ENCODE data around the gene CREG2. TPM values are rescaled to one million over a fixed set of nuclear protein-coding genes. Genes with fewer than 3 reads are reported as not detected.

The CREG2 gene
- total RNA-seq, 1 donor from 2014 or later: not detected

DNA sequence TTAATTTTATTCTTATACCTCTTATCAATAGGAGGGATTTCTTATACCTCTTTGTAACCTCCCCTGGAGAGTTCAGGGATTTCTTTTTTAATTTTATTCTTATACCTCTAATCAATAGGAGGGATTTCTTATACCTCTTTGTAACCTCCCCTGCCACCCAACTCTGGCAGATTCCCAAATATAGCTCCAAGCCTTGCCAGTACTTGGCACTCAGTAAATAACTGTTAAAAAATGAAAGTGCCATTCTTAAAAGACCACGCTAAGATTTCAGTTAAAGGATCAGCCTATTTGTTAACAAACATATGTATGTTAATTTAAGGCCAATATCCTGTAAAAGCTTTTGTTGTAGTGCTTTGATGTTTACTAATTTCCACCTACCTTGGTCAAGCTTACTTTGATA, 83.6 kb downstream of the CREG2 start:
- ChIA-PET CTCF (no interaction called here), POLR2A (interaction anchor here (0.7 kb wide), 1 partner anchor 192 kb away, joined by 5 read pairs; no protein-coding TSS in a partner anchor)
- Mint-ChIP-seq H3K36me3 (ENCODE audit: low read depth) (peaks cover 33% of the 10 kb centered on the region), H3K4me1 (peaks cover 62% of the 10 kb centered on the region), H3K9me3 (no peaks in the 10 kb centered on the region), H3K27ac (no peak overlapping the region), H3K27me3 (no peaks in the 10 kb centered on the region), H3K4me3 (no peak overlapping the region)
- TF ChIP-seq, protein P1, sequence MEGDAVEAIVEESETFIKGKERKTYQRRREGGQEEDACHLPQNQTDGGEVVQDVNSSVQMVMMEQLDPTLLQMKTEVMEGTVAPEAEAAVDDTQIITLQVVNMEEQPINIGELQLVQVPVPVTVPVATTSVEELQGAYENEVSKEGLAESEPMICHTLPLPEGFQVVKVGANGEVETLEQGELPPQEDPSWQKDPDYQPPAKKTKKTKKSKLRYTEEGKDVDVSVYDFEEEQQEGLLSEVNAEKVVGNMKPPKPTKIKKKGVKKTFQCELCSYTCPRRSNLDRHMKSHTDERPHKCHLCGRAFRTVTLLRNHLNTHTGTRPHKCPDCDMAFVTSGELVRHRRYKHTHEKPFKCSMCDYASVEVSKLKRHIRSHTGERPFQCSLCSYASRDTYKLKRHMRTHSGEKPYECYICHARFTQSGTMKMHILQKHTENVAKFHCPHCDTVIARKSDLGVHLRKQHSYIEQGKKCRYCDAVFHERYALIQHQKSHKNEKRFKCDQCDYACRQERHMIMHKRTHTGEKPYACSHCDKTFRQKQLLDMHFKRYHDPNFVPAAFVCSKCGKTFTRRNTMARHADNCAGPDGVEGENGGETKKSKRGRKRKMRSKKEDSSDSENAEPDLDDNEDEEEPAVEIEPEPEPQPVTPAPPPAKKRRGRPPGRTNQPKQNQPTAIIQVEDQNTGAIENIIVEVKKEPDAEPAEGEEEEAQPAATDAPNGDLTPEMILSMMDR (IDR thresholded peaks at IDR 0.05): no peak
- intact Hi-C loops (cut with micrococcal nuclease): loop anchor here (10.0 kb wide), 1 partner anchor 909 kb away; no protein-coding TSS in a partner anchor
- DNase-seq (no peak), ATAC-seq (ENCODE audit: low read depth) (no peak)

DNA sequence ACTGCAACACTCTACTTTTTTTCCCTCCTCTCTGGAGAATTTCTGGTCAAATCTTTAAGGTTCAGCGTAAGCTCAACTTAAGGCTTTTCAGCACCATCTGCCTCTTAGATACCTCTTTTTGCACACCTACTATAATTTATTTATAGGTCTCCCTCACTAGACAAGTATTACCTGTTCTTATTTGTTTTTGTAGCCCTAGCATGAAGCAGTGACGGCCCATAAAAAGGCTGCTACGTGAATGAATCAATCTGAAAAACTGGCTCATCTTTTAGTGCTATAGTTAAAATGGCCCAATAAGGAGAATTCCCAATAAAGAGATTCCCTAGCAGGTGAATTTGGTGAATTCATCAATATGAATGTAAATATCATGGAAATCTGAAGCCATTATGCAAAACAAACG, 85.3 kb downstream of the CREG2 start:
- Mint-ChIP-seq H3K4me1 (peaks cover 60% of the 10 kb centered on the region), H3K27me3 (no peaks in the 10 kb centered on the region), H3K9me3 (no peaks in the 10 kb centered on the region), H3K4me3 (no peak overlapping the region), H3K36me3 (ENCODE audit: low read depth) (peaks cover 35% of the 10 kb centered on the region), H3K27ac (no peak overlapping the region)
- ChIA-PET POLR2A (interaction anchor here (0.6 to 1.8 kb wide), 2 partner anchors 47 to 49 kb away, joined by 3 to 7 read pairs; partner anchors contain the start of gene CNOT11), CTCF (no interaction called here)
- intact Hi-C loops (cut with micrococcal nuclease): loop anchor here (10.0 kb wide), 1 partner anchor 907 kb away; no protein-coding TSS in a partner anchor
- TF ChIP-seq, protein P1 (IDR thresholded peaks at IDR 0.05): no peak
- ATAC-seq (ENCODE audit: low read depth) (no peak), DNase-seq (no peak)

DNA sequence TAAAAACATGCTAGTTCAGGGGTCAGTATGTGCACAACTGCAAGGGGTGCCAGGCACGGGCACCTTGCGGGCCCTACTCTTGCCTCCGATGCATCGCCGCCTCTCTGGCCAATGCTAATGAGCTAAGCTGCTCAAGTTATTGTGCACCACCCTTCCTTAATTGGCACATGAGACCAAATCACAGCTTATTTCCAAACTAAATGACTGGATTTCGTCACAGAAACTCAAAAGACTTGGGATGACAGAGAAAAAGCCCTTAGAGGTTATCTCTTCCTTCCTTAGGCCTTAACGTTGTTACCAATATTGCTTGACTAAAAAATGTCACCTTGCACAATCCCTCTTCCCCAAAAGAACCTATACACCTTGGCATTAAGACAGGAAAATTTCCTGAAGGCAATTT, 86.5 kb downstream of the CREG2 start:
- H3K4me3 Mint-ChIP-seq: no peak overlapping the region
- DNase-seq (no peak), ATAC-seq (ENCODE audit: low read depth) (no peak)
- H3K36me3 Mint-ChIP-seq (ENCODE audit: low read depth): peaks cover 34% of the 10 kb centered on the region
- intact Hi-C loops (cut with micrococcal nuclease): loop anchor here (10.0 kb wide), 1 partner anchor 906 kb away; no protein-coding TSS in a partner anchor
- H3K27me3 Mint-ChIP-seq: no peaks in the 10 kb centered on the region
- H3K4me1 Mint-ChIP-seq: peaks cover 55% of the 10 kb centered on the region
- ChIA-PET CTCF (no interaction called here), POLR2A (no interaction called here)
- TF ChIP-seq, protein P1 (IDR thresholded peaks at IDR 0.05): no peak
- H3K27ac Mint-ChIP-seq: no peak overlapping the region
- no peaks in the 10 kb centered on the region for H3K9me3 Mint-ChIP-seq

DNA sequence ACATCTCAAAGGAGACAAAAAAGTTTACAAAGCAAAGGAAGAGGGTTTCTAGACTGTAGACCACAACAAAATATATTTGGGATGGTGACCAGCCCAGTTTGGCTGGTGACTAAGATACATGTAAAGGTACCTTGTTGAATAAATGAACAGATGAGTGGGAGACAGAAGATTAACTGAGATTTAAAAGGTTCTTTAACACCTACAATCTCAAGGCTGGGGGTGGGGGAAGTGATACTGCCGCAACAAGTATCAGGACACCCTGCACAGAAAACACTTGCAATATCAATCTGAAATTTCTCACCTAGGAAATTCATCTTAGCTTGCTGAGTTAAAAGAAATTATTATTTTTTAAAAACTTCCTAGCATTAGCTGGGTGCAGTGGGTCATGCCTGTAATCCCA, 87.1 kb downstream of the CREG2 start:
- DNase-seq: no peak
- no peaks in the 10 kb centered on the region for H3K9me3 Mint-ChIP-seq
- no peak overlapping the region for H3K4me3 Mint-ChIP-seq
- intact Hi-C loops (cut with micrococcal nuclease): loop anchor here (10.0 kb wide), 1 partner anchor 905 kb away; no protein-coding TSS in a partner anchor
- no peak for ATAC-seq (ENCODE audit: low read depth)
- TF ChIP-seq, protein P1 (IDR thresholded peaks at IDR 0.05): no peak
- peaks cover 48% of the 10 kb centered on the region for H3K4me1 Mint-ChIP-seq
- no peaks in the 10 kb centered on the region for H3K27me3 Mint-ChIP-seq
- H3K27ac Mint-ChIP-seq: peak overlapping the region; percentile 33
- ChIA-PET POLR2A (interaction anchor here (1.1 kb wide), 1 partner anchor 26 kb away, joined by 3 read pairs; no protein-coding TSS in a partner anchor), CTCF (no interaction called here)
- peaks cover 30% of the 10 kb centered on the region for H3K36me3 Mint-ChIP-seq (ENCODE audit: low read depth)

DNA sequence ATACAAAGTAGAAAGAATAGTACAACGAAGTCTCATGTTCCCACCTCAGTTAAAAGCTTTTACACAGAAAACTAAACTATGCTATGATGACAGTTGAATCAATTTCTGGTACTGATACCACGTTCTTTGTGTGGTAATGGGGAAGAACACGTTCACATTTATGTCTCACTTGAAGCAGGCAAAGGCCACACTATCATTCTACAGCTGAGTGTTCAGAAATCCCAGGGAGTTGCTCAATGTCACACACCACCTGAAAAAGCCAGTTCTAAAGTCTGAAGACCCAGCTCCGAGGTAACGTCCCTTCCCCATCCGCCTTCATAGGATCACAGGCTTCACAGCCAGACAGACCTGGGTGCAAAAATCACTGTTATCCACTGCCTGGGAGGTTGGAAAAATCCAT, 87.7 kb downstream of the CREG2 start:
- peaks cover 45% of the 10 kb centered on the region for H3K4me1 Mint-ChIP-seq
- TF ChIP-seq, protein P1 (IDR thresholded peaks at IDR 0.05): no peak
- H3K27me3 Mint-ChIP-seq: no peaks in the 10 kb centered on the region
- peak overlapping the region; percentile 33 for H3K27ac Mint-ChIP-seq
- no peaks in the 10 kb centered on the region for H3K9me3 Mint-ChIP-seq
- DNase-seq: no peak
- H3K4me3 Mint-ChIP-seq: no peak overlapping the region
- H3K36me3 Mint-ChIP-seq (ENCODE audit: low read depth): peaks cover 33% of the 10 kb centered on the region
- POLR2A ChIA-PET: interaction anchor here (1.1 kb wide), 1 partner anchor 26 kb away, joined by 3 read pairs; no protein-coding TSS in a partner anchor
- CTCF ChIA-PET: no interaction called here
- intact Hi-C loops (cut with micrococcal nuclease): loop anchor here (10.0 kb wide), 1 partner anchor 905 kb away; no protein-coding TSS in a partner anchor
- ATAC-seq (ENCODE audit: low read depth): no peak
